Calu3 (cell line): Measurements from ENCODE around the gene PDE7B. TPM values are rescaled to one million over a fixed set of nuclear protein-coding genes. Genes with fewer than 3 reads are reported as not detected.

Experiments used
- BruUV-seq: library from RNA; stranded (reverse); fragments of 400-500 nt; replicated peaks from 2 replicates; lab custom pipeline; 2021; lab: Mats Ljungman, UMichigan
- CTCF ChIA-PET: fragments of 300-600 bp; sonication (Branson Sonifier 250); formaldehyde crosslinking; loops from one replicate; lab custom pipeline; 2022; ENCODE audit warnings: antibody characterized with exemption; lab: Charles Lee
- DNase-seq: peaks from one replicate; pipeline ENCODE4 v3.0.0; 2022
- H3K27ac Mint-ChIP-seq: one replicate; pipeline ENCODE4 v1.8.0; 2022; ENCODE audit warnings: mixed read lengths; ENCODE audit not compliant: unreplicated experiment
- H3K27me3 Mint-ChIP-seq: one replicate; pipeline ENCODE4 v1.8.0; 2022; ENCODE audit warnings: mixed read lengths; ENCODE audit not compliant: unreplicated experiment
- H3K36me3 Mint-ChIP-seq: one replicate; pipeline ENCODE4 v1.8.0; 2022; ENCODE audit warnings: mild to moderate bottlenecking, moderate library complexity, mixed read lengths; ENCODE audit not compliant: insufficient read depth, unreplicated experiment
- H3K4me1 Mint-ChIP-seq: one replicate; pipeline ENCODE4 v1.8.0; 2022; ENCODE audit warnings: mild to moderate bottlenecking, low read depth, mixed read lengths; ENCODE audit not compliant: unreplicated experiment
- H3K4me3 Mint-ChIP-seq: one replicate; pipeline ENCODE4 v1.8.0; 2022; ENCODE audit warnings: mild to moderate bottlenecking, low read depth, moderate library complexity, mixed read lengths; ENCODE audit not compliant: unreplicated experiment
- H3K9me3 Mint-ChIP-seq: one replicate; pipeline ENCODE4 v1.8.0; 2022; ENCODE audit warnings: low read depth, mixed read lengths; ENCODE audit not compliant: unreplicated experiment
- CTCF ChIP-seq: fragments of 200-600 bp; IDR thresholded peaks from one replicate; pipeline ENCODE4 v1.8.0; 2022; ENCODE audit warnings: antibody characterized with exemption; ENCODE audit not compliant: unreplicated experiment
- intact Hi-C: fragments of 100-400 bp; cut with micrococcal nuclease; formaldehyde crosslinking; loops from one replicate; pipeline ENCODE4 v1.10.0; 2022; ENCODE audit not compliant: unreplicated experiment
- total RNA-seq: library from RNA; stranded (reverse); gene quantifications from 2 replicates; pipeline ENCODE4 v1.2.3, GENCODE V29; 2022

PDE7B gene
- total RNA-seq, 1 experiment from 2014 or later = 0.09 TPM

GRCh38 chr6:136127873-136128272, 276.4 kb downstream of the PDE7B start:
- H3K27ac Mint-ChIP-seq = no peak overlapping the region

GRCh38 chr6:136129365-136129764, 277.9 kb downstream of the PDE7B start:
- Mint-ChIP-seq H3K4me3 (no peak overlapping the region), H3K27me3 (no peaks in the 10 kb centered on the region), H3K9me3 (peaks cover 6% of the 10 kb centered on the region), H3K4me1 (peaks cover 8% of the 10 kb centered on the region), H3K36me3 (no peaks in the 10 kb centered on the region), H3K27ac (no peak overlapping the region)
- DNase-seq = no peak
- CTCF ChIA-PET = no interaction called here
- no TSS peak for BruUV-seq
- TF ChIP-seq CTCF = no peak
- intact Hi-C loops = no loop called here

More at GRCh38 chr6:136127873-136128272, 276.4 kb downstream of the PDE7B start:
- CTCF ChIA-PET = no interaction called here
- H3K9me3 Mint-ChIP-seq = peaks cover 6% of the 10 kb centered on the region
- intact Hi-C loops = no loop called here
- H3K36me3 Mint-ChIP-seq = no peaks in the 10 kb centered on the region
- DNase-seq = no peak
- H3K27me3 Mint-ChIP-seq = no peaks in the 10 kb centered on the region
- BruUV-seq = no TSS peak
- peaks cover 9% of the 10 kb centered on the region for H3K4me1 Mint-ChIP-seq
- no peak overlapping the region for H3K4me3 Mint-ChIP-seq
- no peak for TF ChIP-seq CTCF

GRCh38 chr6:136134268-136134667, 282.8 kb downstream of the PDE7B start:
- no TSS peak for BruUV-seq
- H3K9me3 Mint-ChIP-seq = peaks cover 6% of the 10 kb centered on the region
- TF ChIP-seq CTCF = no peak
- no peak for DNase-seq
- H3K27me3 Mint-ChIP-seq = no peaks in the 10 kb centered on the region
- H3K36me3 Mint-ChIP-seq = no peaks in the 10 kb centered on the region
- H3K27ac Mint-ChIP-seq = no peak overlapping the region
- CTCF ChIA-PET = no interaction called here
- H3K4me3 Mint-ChIP-seq = no peak overlapping the region
- intact Hi-C loops = no loop called here
- H3K4me1 Mint-ChIP-seq = peaks cover 8% of the 10 kb centered on the region

GRCh38 chr6:136134751-136135150, 283.2 kb downstream of the PDE7B start:
- CTCF ChIA-PET = no interaction called here
- no peak for TF ChIP-seq CTCF
- Mint-ChIP-seq H3K27me3 (no peaks in the 10 kb centered on the region), H3K9me3 (peaks cover 6% of the 10 kb centered on the region), H3K27ac (no peak overlapping the region), H3K36me3 (no peaks in the 10 kb centered on the region), H3K4me1 (peaks cover 8% of the 10 kb centered on the region), H3K4me3 (no peak overlapping the region)
- intact Hi-C loops = no loop called here
- no peak for DNase-seq
- no TSS peak for BruUV-seq
